Smooth muscle cell (in vitro differentiated cells): ENCODE data around the gene SLC2A2. TPM values are rescaled to one million over a fixed set of nuclear protein-coding genes. Genes with fewer than 3 reads are reported as not detected.

Experiments
- DNase-seq: peaks from one replicate; lab custom pipeline; 2025; ENCODE audit not compliant: unreplicated experiment; lab: John Stamatoyannopoulos, UW
- H2AFZ ChIP-seq: fragments of 200-600 bp; sonication (generic); 2 replicates; pipeline ENCODE4 v1.6.0; 2016; ENCODE audit warnings: antibody characterized with exemption, low read depth, mild to moderate bottlenecking
- H3F3A ChIP-seq: fragments of 200-600 bp; sonication (generic); 2 replicates; pipeline ENCODE4 v1.6.0; 2017; ENCODE audit warnings: antibody characterized with exemption, low read depth
- H3K27ac ChIP-seq: fragments of 200-600 bp; sonication (generic); 2 replicates; pipeline ENCODE4 v1.5.1; 2016; ENCODE audit warnings: low read depth, mild to moderate bottlenecking
- H3K27me3 ChIP-seq: fragments of 200-600 bp; sonication (generic); 2 replicates; pipeline ENCODE4 v1.6.1; 2016; ENCODE audit warnings: low read depth, mild to moderate bottlenecking
- H3K36me3 ChIP-seq: fragments of 200-600 bp; sonication (generic); 2 replicates; pipeline ENCODE4 v1.5.1; 2016; ENCODE audit warnings: low read depth
- H3K4me1 ChIP-seq: fragments of 200-600 bp; sonication (generic); 2 replicates; pipeline ENCODE4 v1.5.1; 2016; ENCODE audit warnings: low read depth
- H3K4me2 ChIP-seq: fragments of 200-600 bp; sonication (generic); 2 replicates; pipeline ENCODE4 v1.6.0; 2016; ENCODE audit warnings: mild to moderate bottlenecking
- H3K4me3 ChIP-seq: fragments of 200-600 bp; sonication (generic); 2 replicates; pipeline ENCODE4 v1.5.1; 2016; ENCODE audit warnings: mild to moderate bottlenecking
- H3K79me2 ChIP-seq: fragments of 200-600 bp; sonication (generic); 2 replicates; pipeline ENCODE4 v1.6.0; 2016; ENCODE audit warnings: low read depth, mild to moderate bottlenecking
- H3K9ac ChIP-seq: fragments of 200-600 bp; sonication (generic); 2 replicates; pipeline ENCODE4 v1.6.0; 2016; ENCODE audit warnings: low read depth
- H3K9me3 ChIP-seq: fragments of 200-600 bp; sonication (generic); replicated peaks from 2 replicates; pipeline ENCODE4 v1.5.1; 2016; ENCODE audit warnings: low read depth
- H4K20me1 ChIP-seq: fragments of 200-600 bp; sonication (generic); 2 replicates; pipeline ENCODE4 v1.6.0; 2016; ENCODE audit warnings: low read depth
- CTCF ChIP-seq: fragments of 200-600 bp; sonication (generic); IDR thresholded peaks from 2 replicates; pipeline ENCODE4 v1.5.1; 2017; ENCODE audit warnings: borderline replicate concordance, mild to moderate bottlenecking, antibody characterized with exemption; ENCODE audit not compliant: insufficient read depth, poor library complexity, severe bottlenecking
- WGBS: methylation state at CpG from one replicate; pipeline ENCODE4 v1.1.7; 2016; ENCODE audit warnings: low lambda C conversion rate; 5-methylcytosine and 5-hydroxymethylcytosine counted together
- polyA plus RNA-seq: library from polyadenylated mRNA; unstranded; fragments of >200 nt; fragmentation: Nextera tagmentation; extraction: Ambion mirVana; gene quantifications from 2 replicates; pipeline ENCODE4 v1.2.1, GENCODE V29; 2016
- total RNA-seq: library from RNA; depleted of rRNA; stranded (reverse); fragments of >200 nt; gene quantifications from 2 replicates; pipeline ENCODE4 v1.2.3, GENCODE V29; 2014

The SLC2A2 gene
- total and polyA plus RNA-seq, 2 experiments from 2014 or later: not detected

GRCh38 chr3:170982733-170983132 is 43.8 kb downstream of the SLC2A2 start:
- H2AFZ ChIP-seq: no peak overlapping the region
- no peak overlapping the region for H3K4me2 ChIP-seq
- H3K4me1 ChIP-seq: no peaks in the 10 kb centered on the region
- H3K27me3 ChIP-seq: no peaks in the 10 kb centered on the region
- H4K20me1 ChIP-seq: no peaks in the 10 kb centered on the region
- no peak for TF ChIP-seq CTCF
- WGBS: 97% methylated on average over 2 of the region's 2 CpGs
- no peaks in the 10 kb centered on the region for H3F3A ChIP-seq
- H3K4me3 ChIP-seq: no peak overlapping the region
- no peak for DNase-seq
- H3K9ac ChIP-seq: no peak overlapping the region
- H3K79me2 ChIP-seq: no peaks in the 10 kb centered on the region
- no peaks in the 10 kb centered on the region for H3K36me3 ChIP-seq
- no peak overlapping the region for H3K27ac ChIP-seq
- no peaks in the 10 kb centered on the region for H3K9me3 ChIP-seq

GRCh38 chr3:170980399-170980798 is 46.1 kb downstream of the SLC2A2 start:
- Histone ChIP-seq H3K4me3 (no peak overlapping the region), H3K27ac (no peak overlapping the region), H3K36me3 (no peaks in the 10 kb centered on the region), H3K79me2 (no peaks in the 10 kb centered on the region), H2AFZ (no peak overlapping the region), H3K9ac (no peak overlapping the region), H3K27me3 (no peaks in the 10 kb centered on the region), H3F3A (no peaks in the 10 kb centered on the region), H4K20me1 (no peaks in the 10 kb centered on the region), H3K4me1 (no peaks in the 10 kb centered on the region), H3K9me3 (no peaks in the 10 kb centered on the region), H3K4me2 (no peak overlapping the region)
- TF ChIP-seq CTCF: peak; percentile 6
- no peak for DNase-seq

- no peak overlapping the region for H2AFZ ChIP-seq
- no peaks in the 10 kb centered on the region for H3K4me1 ChIP-seq
- WGBS: 81% methylated on average over 11 of the region's 11 CpGs
- H3K27me3 ChIP-seq: no peaks in the 10 kb centered on the region
- DNase-seq: no peak
- H3K27ac ChIP-seq: no peak overlapping the region
- H3K9me3 ChIP-seq: no peaks in the 10 kb centered on the region
- H3K79me2 ChIP-seq: no peaks in the 10 kb centered on the region
- H3K4me2 ChIP-seq: no peak overlapping the region
- no peak overlapping the region for H3K9ac ChIP-seq
- H3K36me3 ChIP-seq: no peaks in the 10 kb centered on the region
- H3F3A ChIP-seq: no peaks in the 10 kb centered on the region
- no peak for TF ChIP-seq CTCF
- no peaks in the 10 kb centered on the region for H4K20me1 ChIP-seq
- no peak overlapping the region for H3K4me3 ChIP-seq
Observed at GRCh38 chr3:170977949-170978745, 48.4 kb downstream of the SLC2A2 start.

- H3F3A ChIP-seq: no peaks in the 10 kb centered on the region
- H3K9ac ChIP-seq: no peak overlapping the region
- H3K27me3 ChIP-seq: no peaks in the 10 kb centered on the region
- H3K4me2 ChIP-seq: no peak overlapping the region
- H3K9me3 ChIP-seq: no peaks in the 10 kb centered on the region
- TF ChIP-seq CTCF: no peak
- no peak overlapping the region for H2AFZ ChIP-seq
- no peaks in the 10 kb centered on the region for H3K79me2 ChIP-seq
- DNase-seq: no peak
- H3K27ac ChIP-seq: no peak overlapping the region
- no peak overlapping the region for H3K4me3 ChIP-seq
- no peaks in the 10 kb centered on the region for H3K36me3 ChIP-seq
- no peaks in the 10 kb centered on the region for H4K20me1 ChIP-seq
- WGBS: 89% methylated on average over 4 of the region's 4 CpGs
- H3K4me1 ChIP-seq: no peaks in the 10 kb centered on the region
Observed at GRCh38 chr3:170976190-170976519, 50.4 kb downstream of the SLC2A2 start.
